NCI-H1436 (cell line): ENCODE results near the gene OR12D2.
"Not testable (repeated sequence)": the region's sequence is repeated elsewhere in the genome, so short reads cannot be mapped to it uniquely, and the experiment has no call there.

Experiments used
- DNase-seq: peaks from one replicate; lab custom pipeline; 2025; lab: John Stamatoyannopoulos, UW

The OR12D2 gene

GRCh38 chr6:29395331-29395730 is at the start of gene OR12D2:
Gene OR12D2, plus strand, starts transcription at chr6:29395631. Its CDS starts 1,069 bp downstream, at chr6:29396700.
- no peak for DNase-seq

GRCh38 chr6:29349348-29349747 is 46.1 kb upstream of the OR12D2 start:
- DNase-seq, result not testable (repeated sequence)

GRCh38 chr6:29354980-29355379 is 40.5 kb upstream of the OR12D2 start:
- DNase-seq, result no peak

- DNase-seq, result no peak
Measured at GRCh38 chr6:29355603-29356002, 39.8 kb upstream of the OR12D2 start.

GRCh38 chr6:29368765-29369164 is 26.7 kb upstream of the OR12D2 start, which contains the start of gene OR5V1:
Gene OR5V1, minus strand, starts transcription at chr6:29368865. Its CDS starts 12,670 bp downstream, at chr6:29356195.
- no peak for DNase-seq

- DNase-seq, result no peak
Measured at GRCh38 chr6:29375191-29375590, 20.2 kb upstream of the OR12D2 start, which contains the start of gene OR12D3. Gene OR12D3, minus strand, starts transcription at chr6:29375291. Its CDS starts 4 bp downstream, at chr6:29375287.

GRCh38 chr6:29376003-29376402 is 19.4 kb upstream of the OR12D2 start:
- DNase-seq, result no peak

GRCh38 chr6:29388533-29388932 is 6.9 kb upstream of the OR12D2 start:
- no peak for DNase-seq

- no peak for DNase-seq
Measured at GRCh38 chr6:29399525-29399924, 4.1 kb downstream of the OR12D2 start.

GRCh38 chr6:29403801-29404200 is 8.4 kb downstream of the OR12D2 start:
- DNase-seq, result no peak

GRCh38 chr6:29414588-29414987 is 19.2 kb downstream of the OR12D2 start, which contains the start of gene OR12D1:
Gene OR12D1, plus strand, starts transcription at chr6:29414928.
- no peak for DNase-seq

- no peak for DNase-seq
Measured at GRCh38 chr6:29419516-29419915, 24.1 kb downstream of the OR12D2 start.

GRCh38 chr6:29424168-29424567 is 28.7 kb downstream of the OR12D2 start:
- DNase-seq, result no peak

GRCh38 chr6:29424575-29424974 is 29.1 kb downstream of the OR12D2 start:
- DNase-seq, result no peak

- no peak for DNase-seq
Measured at GRCh38 chr6:29425075-29425474, 29.6 kb downstream of the OR12D2 start.

- DNase-seq, result no peak
Measured at GRCh38 chr6:29426654-29427053, 31.2 kb downstream of the OR12D2 start.

- not testable (repeated sequence) for DNase-seq
Measured at GRCh38 chr6:29436730-29437129, 41.3 kb downstream of the OR12D2 start.

- DNase-seq, result no peak
Measured at GRCh38 chr6:29439006-29439405, 43.6 kb downstream of the OR12D2 start, which contains the start of gene OR10C1. Gene OR10C1, plus strand, starts transcription at chr6:29439306. Its CDS starts 710 bp downstream, at chr6:29440016.

GRCh38 chr6:29442719-29443118 is 47.3 kb downstream of the OR12D2 start:
- no peak for DNase-seq

- DNase-seq, result not testable (repeated sequence)
Measured at GRCh38 chr6:29444031-29444430, 48.6 kb downstream of the OR12D2 start.
